Smooth muscle cell (in vitro differentiated cells): ENCODE measurements around the gene ZNF609. TPM values are rescaled to one million over a fixed set of nuclear protein-coding genes. Genes with fewer than 3 reads are reported as not detected.
A peak's percentile ranks its signal among the peaks of the same experiment; 100 is the strongest.

ENCODE experiments used
- DNase-seq: peaks from one replicate; lab custom pipeline; 2025; ENCODE audit not compliant: unreplicated experiment; lab: John Stamatoyannopoulos, UW
- H2AFZ ChIP-seq: fragments of 200-600 bp; sonication (generic); 2 replicates; pipeline ENCODE4 v1.6.0; 2016; ENCODE audit warnings: antibody characterized with exemption, low read depth, mild to moderate bottlenecking
- H3F3A ChIP-seq: fragments of 200-600 bp; sonication (generic); 2 replicates; pipeline ENCODE4 v1.6.0; 2017; ENCODE audit warnings: antibody characterized with exemption, low read depth
- H3K27ac ChIP-seq: fragments of 200-600 bp; sonication (generic); 2 replicates; pipeline ENCODE4 v1.5.1; 2016; ENCODE audit warnings: low read depth, mild to moderate bottlenecking
- H3K27me3 ChIP-seq: fragments of 200-600 bp; sonication (generic); 2 replicates; pipeline ENCODE4 v1.6.1; 2016; ENCODE audit warnings: low read depth, mild to moderate bottlenecking
- H3K36me3 ChIP-seq: fragments of 200-600 bp; sonication (generic); 2 replicates; pipeline ENCODE4 v1.5.1; 2016; ENCODE audit warnings: low read depth
- H3K4me1 ChIP-seq: fragments of 200-600 bp; sonication (generic); 2 replicates; pipeline ENCODE4 v1.5.1; 2016; ENCODE audit warnings: low read depth
- H3K4me2 ChIP-seq: fragments of 200-600 bp; sonication (generic); 2 replicates; pipeline ENCODE4 v1.6.0; 2016; ENCODE audit warnings: mild to moderate bottlenecking
- H3K4me3 ChIP-seq: fragments of 200-600 bp; sonication (generic); 2 replicates; pipeline ENCODE4 v1.5.1; 2016; ENCODE audit warnings: mild to moderate bottlenecking
- H3K79me2 ChIP-seq: fragments of 200-600 bp; sonication (generic); 2 replicates; pipeline ENCODE4 v1.6.0; 2016; ENCODE audit warnings: low read depth, mild to moderate bottlenecking
- H3K9ac ChIP-seq: fragments of 200-600 bp; sonication (generic); 2 replicates; pipeline ENCODE4 v1.6.0; 2016; ENCODE audit warnings: low read depth
- H3K9me3 ChIP-seq: fragments of 200-600 bp; sonication (generic); replicated peaks from 2 replicates; pipeline ENCODE4 v1.5.1; 2016; ENCODE audit warnings: low read depth
- H4K20me1 ChIP-seq: fragments of 200-600 bp; sonication (generic); 2 replicates; pipeline ENCODE4 v1.6.0; 2016; ENCODE audit warnings: low read depth
- CTCF ChIP-seq: fragments of 200-600 bp; sonication (generic); IDR thresholded peaks from 2 replicates; pipeline ENCODE4 v1.5.1; 2017; ENCODE audit warnings: borderline replicate concordance, mild to moderate bottlenecking, antibody characterized with exemption; ENCODE audit not compliant: insufficient read depth, poor library complexity, severe bottlenecking
- WGBS: methylation state at CpG from one replicate; pipeline ENCODE4 v1.1.7; 2016; ENCODE audit warnings: low lambda C conversion rate; 5-methylcytosine and 5-hydroxymethylcytosine counted together
- polyA plus RNA-seq: library from polyadenylated mRNA; unstranded; fragments of >200 nt; fragmentation: Nextera tagmentation; extraction: Ambion mirVana; gene quantifications from 2 replicates; pipeline ENCODE4 v1.2.1, GENCODE V29; 2016
- total RNA-seq: library from RNA; depleted of rRNA; stranded (reverse); fragments of >200 nt; gene quantifications from 2 replicates; pipeline ENCODE4 v1.2.3, GENCODE V29; 2014

ZNF609 gene
- total and polyA plus RNA-seq, 2 experiments from 2014 or later: 9.9 to 15.6 TPM

GRCh38 chr15:64696481-64696880 is 236.1 kb downstream of the ZNF609 start:
- H3K9ac ChIP-seq: no peak overlapping the region
- H3K27me3 ChIP-seq: no peaks in the 10 kb centered on the region
- peaks cover 100% of the 10 kb centered on the region for H4K20me1 ChIP-seq
- TF ChIP-seq CTCF: no peak
- H3F3A ChIP-seq: peaks cover 13% of the 10 kb centered on the region
- DNase-seq: no peak
- no peaks in the 10 kb centered on the region for H3K9me3 ChIP-seq
- 82% methylated on average over 3 of the region's 3 CpGs for WGBS
- no peak overlapping the region for H3K27ac ChIP-seq
- H3K4me2 ChIP-seq: no peak overlapping the region
- H3K36me3 ChIP-seq: no peaks in the 10 kb centered on the region
- peaks cover 51% of the 10 kb centered on the region for H3K4me1 ChIP-seq
- H3K79me2 ChIP-seq: peaks cover 95% of the 10 kb centered on the region
- no peak overlapping the region for H2AFZ ChIP-seq
- H3K4me3 ChIP-seq: no peak overlapping the region

GRCh38 chr15:64697911-64698369 is 237.6 kb downstream of the ZNF609 start:
- Histone ChIP-seq H3K4me3 (no peak overlapping the region), H3K9ac (peak overlapping the region; percentile 40), H3K4me1 (peaks cover 54% of the 10 kb centered on the region), H2AFZ (no peak overlapping the region), H3K27me3 (no peaks in the 10 kb centered on the region), H3F3A (peaks cover 15% of the 10 kb centered on the region), H3K9me3 (no peaks in the 10 kb centered on the region), H3K27ac (peak overlapping the region; percentile 80), H4K20me1 (peaks cover 94% of the 10 kb centered on the region), H3K79me2 (peaks cover 97% of the 10 kb centered on the region), H3K36me3 (no peaks in the 10 kb centered on the region), H3K4me2 (peak overlapping the region; percentile 96)
- TF ChIP-seq CTCF: no peak
- DNase-seq: no peak
- WGBS: 66% methylated on average over 3 of the region's 3 CpGs

GRCh38 chr15:64698823-64699222 is 238.4 kb downstream of the ZNF609 start:
- Histone ChIP-seq H3K4me2 (peak overlapping the region; percentile 96), H3K4me1 (peaks cover 54% of the 10 kb centered on the region), H4K20me1 (peaks cover 85% of the 10 kb centered on the region), H3K27ac (peak overlapping the region; percentile 80), H3F3A (peaks cover 14% of the 10 kb centered on the region), H3K27me3 (no peaks in the 10 kb centered on the region), H3K79me2 (peaks cover 91% of the 10 kb centered on the region), H2AFZ (no peak overlapping the region), H3K36me3 (no peaks in the 10 kb centered on the region), H3K9ac (no peak overlapping the region), H3K4me3 (no peak overlapping the region), H3K9me3 (no peaks in the 10 kb centered on the region)
- TF ChIP-seq CTCF: no peak
- no peak for DNase-seq

- peak overlapping the region; percentile 80 for H3K27ac ChIP-seq
- peak; percentile 8 for DNase-seq
Measured at GRCh38 chr15:64699751-64700388, 239.5 kb downstream of the ZNF609 start.

More at GRCh38 chr15:64699751-64700388, 239.5 kb downstream of the ZNF609 start:
- H3K9ac ChIP-seq: peak overlapping the region; percentile 22
- no peaks in the 10 kb centered on the region for H3K36me3 ChIP-seq
- H3F3A ChIP-seq: peaks cover 19% of the 10 kb centered on the region
- H3K9me3 ChIP-seq: no peaks in the 10 kb centered on the region
- 5% methylated on average over 7 of the region's 7 CpGs for WGBS
- no peaks in the 10 kb centered on the region for H3K27me3 ChIP-seq
- no peak overlapping the region for H2AFZ ChIP-seq
- no peak for TF ChIP-seq CTCF
- H3K4me3 ChIP-seq: peak overlapping the region; percentile 33
- H3K79me2 ChIP-seq: peaks cover 81% of the 10 kb centered on the region
- peak overlapping the region; percentile 96 for H3K4me2 ChIP-seq
- H4K20me1 ChIP-seq: peaks cover 74% of the 10 kb centered on the region
- H3K4me1 ChIP-seq: peaks cover 53% of the 10 kb centered on the region
